H9 (cell line): ENCODE data around the gene ZIC5. TPM values are rescaled to one million over a fixed set of nuclear protein-coding genes. Genes with fewer than 3 reads are reported as not detected.

Source experiments
- DNase-seq: peaks from one replicate; pipeline ENCODE4 v3.0.0-alpha.2; 2017
- H2AFZ ChIP-seq: one replicate; pipeline ENCODE4 v1.6.1; 2013; ENCODE audit warnings: mild to moderate bottlenecking, low read length, control low read depth, moderate library complexity
- H2AK5ac ChIP-seq: 2 replicates; pipeline ENCODE4 v1.6.1; 2013; ENCODE audit warnings: low read length, control low read depth, mixed read lengths; ENCODE audit not compliant: insufficient read length
- H2BK120ac ChIP-seq: one replicate; pipeline ENCODE4 v1.6.1; 2013; ENCODE audit warnings: low read depth, mild to moderate bottlenecking, low read length, control low read depth, inconsistent platforms; ENCODE audit not compliant: poor library complexity, severe bottlenecking
- H2BK12ac ChIP-seq: 2 replicates; pipeline ENCODE4 v1.6.1; 2013; ENCODE audit warnings: low read length, control low read depth, mixed read lengths, low read depth; ENCODE audit not compliant: insufficient read length
- H2BK15ac ChIP-seq: 2 replicates; pipeline ENCODE4 v1.6.1; 2013; ENCODE audit warnings: low read depth, low read length, control low read depth
- H2BK20ac ChIP-seq: one replicate; pipeline ENCODE4 v1.6.1; 2013; ENCODE audit warnings: low read depth, mild to moderate bottlenecking, low read length, control low read depth, inconsistent platforms; ENCODE audit not compliant: poor library complexity, severe bottlenecking
- H2BK5ac ChIP-seq: 2 replicates; pipeline ENCODE4 v1.6.1; 2013; ENCODE audit warnings: low read length, control low read depth, mixed read lengths; ENCODE audit not compliant: insufficient read length
- H3K14ac ChIP-seq: 2 replicates; pipeline ENCODE4 v1.6.1; 2013; ENCODE audit warnings: low read length, control low read depth; ENCODE audit not compliant: insufficient read depth
- H3K18ac ChIP-seq: 2 replicates; pipeline ENCODE4 v1.6.1; 2013; ENCODE audit warnings: low read depth, mild to moderate bottlenecking, mixed read lengths, low read length, control low read depth; ENCODE audit not compliant: insufficient read length
- H3K23ac ChIP-seq: 2 replicates; pipeline ENCODE4 v1.6.1; 2013; ENCODE audit warnings: low read length, control low read depth, mixed read lengths, low read depth; ENCODE audit not compliant: insufficient read length
- H3K23me2 ChIP-seq: 2 replicates; pipeline ENCODE4 v1.6.1; 2013; ENCODE audit warnings: low read depth, mild to moderate bottlenecking, mixed read lengths, low read length, control low read depth; ENCODE audit not compliant: insufficient read length, poor library complexity, severe bottlenecking
- H3K27ac ChIP-seq: 2 replicates; pipeline ENCODE4 v1.5.1; 2013; ENCODE audit warnings: low read length, control low read depth, mixed read lengths, low read depth; ENCODE audit not compliant: insufficient read length
- H3K27me3 ChIP-seq: 2 replicates; pipeline ENCODE4 v1.6.1; 2013; ENCODE audit warnings: low read length, control low read depth, inconsistent platforms; ENCODE audit not compliant: insufficient read depth
- H3K4ac ChIP-seq: 2 replicates; pipeline ENCODE4 v1.6.1; 2013; ENCODE audit warnings: low read depth, mild to moderate bottlenecking, control low read depth, inconsistent platforms, low read length, moderate library complexity
- H3K4me1 ChIP-seq: 2 replicates; pipeline ENCODE4 v1.6.1; 2013; ENCODE audit warnings: low read length, control low read depth, inconsistent platforms; ENCODE audit not compliant: insufficient read depth
- H3K4me2 ChIP-seq: 2 replicates; pipeline ENCODE4 v1.6.1; 2013; ENCODE audit warnings: low read length, control low read depth, mixed read lengths; ENCODE audit not compliant: insufficient read length, insufficient read depth
- H3K56ac ChIP-seq: 2 replicates; pipeline ENCODE4 v1.6.1; 2013; ENCODE audit warnings: low read depth, mild to moderate bottlenecking, mixed read lengths, low read length, control low read depth; ENCODE audit not compliant: insufficient read length
- H3K79me1 ChIP-seq: 2 replicates; pipeline ENCODE4 v1.6.1; 2013; ENCODE audit warnings: low read depth, mild to moderate bottlenecking, moderate library complexity, low read length, control low read depth, inconsistent platforms; ENCODE audit not compliant: insufficient read depth, poor library complexity, severe bottlenecking
- H3K79me2 ChIP-seq: 2 replicates; pipeline ENCODE4 v1.6.1; 2013; ENCODE audit warnings: low read length, control low read depth, inconsistent platforms; ENCODE audit not compliant: insufficient read depth
- H3K9ac ChIP-seq: 2 replicates; pipeline ENCODE4 v1.6.1; 2013; ENCODE audit warnings: low read length, control low read depth, mixed read lengths; ENCODE audit not compliant: insufficient read length; ENCODE audit errors: extremely low read depth
- H3K9me3 ChIP-seq: one replicate; pipeline ENCODE4 v1.6.1; 2013; ENCODE audit warnings: low read depth, low read length, inconsistent platforms; ENCODE audit not compliant: control insufficient read depth
- H3T11ph ChIP-seq: one replicate; pipeline ENCODE4 v1.6.1; 2013; ENCODE audit warnings: mild to moderate bottlenecking, low read length, control low read depth, inconsistent platforms
- H4K20me1 ChIP-seq: one replicate; pipeline ENCODE4 v1.6.1; 2013; ENCODE audit not compliant: control insufficient read depth, insufficient read length, insufficient read depth
- H4K5ac ChIP-seq: 2 replicates; pipeline ENCODE4 v1.6.1; 2013; ENCODE audit warnings: low read depth, mild to moderate bottlenecking, mixed read lengths, low read length, control low read depth; ENCODE audit not compliant: insufficient read length
- H4K8ac ChIP-seq: replicated peaks from 2 replicates; pipeline ENCODE4 v1.6.1; 2013; ENCODE audit warnings: low read length, control low read depth, mixed read lengths, low read depth; ENCODE audit not compliant: insufficient read length
- H4K91ac ChIP-seq: 2 replicates; pipeline ENCODE4 v1.6.1; 2013; ENCODE audit warnings: low read depth, mild to moderate bottlenecking, moderate library complexity, mixed read lengths, low read length, control low read depth; ENCODE audit not compliant: insufficient read length
- H3K27ac Mint-ChIP-seq, 3 experiments: 2 replicates in 2 of 3; 3 replicates in 1 of 3; pipeline ENCODE4 v1.8.0; 2020 to 2021; ENCODE audit warnings: mixed read lengths in 3 of 3, mild to moderate bottlenecking in 1 of 3, moderate library complexity in 1 of 3
- H3K27me3 Mint-ChIP-seq: 2 replicates; pipeline ENCODE4 v1.8.0; 2021; ENCODE audit warnings: low read depth, mild to moderate bottlenecking, moderate library complexity, mixed read lengths
- H3K36me3 Mint-ChIP-seq, 3 experiments: 2 replicates in 2 of 3; 3 replicates in 1 of 3; pipeline ENCODE4 v1.8.0; 2020 to 2021; ENCODE audit warnings: low read depth in 3 of 3, mixed read lengths in 3 of 3; ENCODE audit not compliant: insufficient read depth in 1 of 3
- H3K4me1 Mint-ChIP-seq, 2 experiments: 2 replicates each; pipeline ENCODE4 v1.8.0; 2020; ENCODE audit warnings: mixed read lengths in 2 of 2
- H3K4me3 Mint-ChIP-seq, 2 experiments: 2 replicates in 1 of 2; 3 replicates in 1 of 2; pipeline ENCODE4 v1.8.0; 2020 to 2021; ENCODE audit warnings: mild to moderate bottlenecking in 2 of 2, mixed read lengths in 2 of 2, moderate library complexity in 1 of 2
- H3K9me3 Mint-ChIP-seq, 2 experiments: 2 replicates in 1 of 2; 3 replicates in 1 of 2; pipeline ENCODE4 v1.8.0; 2020; ENCODE audit warnings: mild to moderate bottlenecking in 2 of 2, mixed read lengths in 2 of 2, moderate library complexity in 1 of 2
- WGBS: extraction: QIAGEN DNeasy Blood & Tissue Kit; methylation state at CpG from one replicate; pipeline ENCODE4 v1.1.7; 2013; ENCODE audit warnings: missing lambda C conversion rate, low lambda C conversion rate, mixed read lengths; ENCODE audit not compliant: insufficient read length; ENCODE audit errors: extremely low coverage; 5-methylcytosine and 5-hydroxymethylcytosine counted together
- total RNA-seq: library from RNA; stranded (reverse); gene quantifications from 2 replicates; pipeline ENCODE4 v1.2.1, GENCODE V29; 2021
- TF ChIP-seq, protein P1 (sequence below): fragments of 200-600 bp; sonication (generic); conservative IDR thresholded peaks from 3 replicates; pipeline ENCODE4 v1.8.0; 2021; ENCODE audit warnings: antibody characterized with exemption, mild to moderate bottlenecking

Gene ZIC5
- total RNA-seq, 1 experiment from 2014 or later, result 51.9 TPM

DNA sequence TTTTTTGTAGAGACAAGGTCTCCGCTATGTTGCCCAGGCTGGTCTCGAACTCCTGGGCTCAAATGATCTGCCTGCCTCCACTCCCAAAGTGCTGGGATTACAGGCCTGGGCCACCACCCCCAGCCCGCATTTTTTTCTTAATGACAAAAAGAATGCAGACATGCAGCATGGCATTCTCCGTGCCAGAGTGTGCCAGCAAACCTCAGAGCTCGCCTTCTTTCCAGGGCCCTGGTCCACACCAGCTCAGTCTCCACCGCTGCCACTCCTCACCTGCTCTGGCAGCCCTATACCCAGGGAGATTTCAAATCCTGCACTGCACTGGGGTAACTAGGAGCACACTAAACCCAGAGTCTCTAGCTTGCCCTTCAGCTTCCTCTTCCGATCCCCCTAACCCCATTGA, 41.7 kb downstream of the ZIC5 start:
- Histone ChIP-seq H4K20me1 (no peaks in the 10 kb centered on the region), H3T11ph (no peak overlapping the region), H3K27ac (no peak overlapping the region), H3K79me2 (no peaks in the 10 kb centered on the region), H2AK5ac (no peak overlapping the region), H4K5ac (no peak overlapping the region), H2BK120ac (no peak overlapping the region), H3K23me2 (no peaks in the 10 kb centered on the region), H2BK5ac (no peak overlapping the region), H2AFZ (no peak overlapping the region), H3K9ac (no peak overlapping the region), H2BK20ac (no peak overlapping the region), H3K18ac (no peak overlapping the region), H3K4ac (no peak overlapping the region), H2BK15ac (no peak overlapping the region), H3K4me1 (no peaks in the 10 kb centered on the region), H3K4me2 (no peak overlapping the region), H3K23ac (no peak overlapping the region), H3K9me3 (no peaks in the 10 kb centered on the region), H4K91ac (no peak overlapping the region), H4K8ac (no peak overlapping the region), H3K79me1 (no peaks in the 10 kb centered on the region), H3K14ac (no peak overlapping the region), H2BK12ac (no peak overlapping the region), H3K27me3 (no peaks in the 10 kb centered on the region), H3K56ac (no peak overlapping the region)
- H3K4me3 Mint-ChIP-seq, result no peak overlapping the region
- WGBS, result no CpG with 5 or more reads among the region's 7 CpGs
- no peaks in the 10 kb centered on the region for H3K27me3 Mint-ChIP-seq
- H3K27ac Mint-ChIP-seq, result peak overlapping the region in 2 of 3 experiments; percentile 13 to 78; a peak in 3 of 7 replicates
- H3K9me3 Mint-ChIP-seq, result no peaks in the 10 kb centered on the region; a peak in 2 of 5 replicates
- peaks cover 25% of the 10 kb centered on the region in 2 experiments for H3K4me1 Mint-ChIP-seq
- DNase-seq, result no peak
- TF ChIP-seq, protein P1, sequence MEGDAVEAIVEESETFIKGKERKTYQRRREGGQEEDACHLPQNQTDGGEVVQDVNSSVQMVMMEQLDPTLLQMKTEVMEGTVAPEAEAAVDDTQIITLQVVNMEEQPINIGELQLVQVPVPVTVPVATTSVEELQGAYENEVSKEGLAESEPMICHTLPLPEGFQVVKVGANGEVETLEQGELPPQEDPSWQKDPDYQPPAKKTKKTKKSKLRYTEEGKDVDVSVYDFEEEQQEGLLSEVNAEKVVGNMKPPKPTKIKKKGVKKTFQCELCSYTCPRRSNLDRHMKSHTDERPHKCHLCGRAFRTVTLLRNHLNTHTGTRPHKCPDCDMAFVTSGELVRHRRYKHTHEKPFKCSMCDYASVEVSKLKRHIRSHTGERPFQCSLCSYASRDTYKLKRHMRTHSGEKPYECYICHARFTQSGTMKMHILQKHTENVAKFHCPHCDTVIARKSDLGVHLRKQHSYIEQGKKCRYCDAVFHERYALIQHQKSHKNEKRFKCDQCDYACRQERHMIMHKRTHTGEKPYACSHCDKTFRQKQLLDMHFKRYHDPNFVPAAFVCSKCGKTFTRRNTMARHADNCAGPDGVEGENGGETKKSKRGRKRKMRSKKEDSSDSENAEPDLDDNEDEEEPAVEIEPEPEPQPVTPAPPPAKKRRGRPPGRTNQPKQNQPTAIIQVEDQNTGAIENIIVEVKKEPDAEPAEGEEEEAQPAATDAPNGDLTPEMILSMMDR, result no peak
- no peaks in the 10 kb centered on the region for H3K36me3 Mint-ChIP-seq
